Heart left ventricle (tissue), 16 donors: ENCODE data around the gene GRM3. TPM values are rescaled to one million over a fixed set of nuclear protein-coding genes. Genes with fewer than 3 reads are reported as not detected.

Experiments used
- ATAC-seq, 4 donors: fragments of 200-7000 bp; cut with Tn5 transposase; one replicate each; pipeline ENCODE4 v1.9.1; 2020 to 2022; ENCODE audit warnings: moderate library complexity in 4 of 4, mild to moderate bottlenecking in 3 of 4, moderate number of reproducible peaks in 1 of 4
- DNase-seq, 5 donors: peaks; one replicate each; pipeline ENCODE4 v3.0.0-alpha.2; 2020
- H3K27ac ChIP-seq, 12 donors: fragments of 200-600 bp; sonication (generic) in 4 of 12; one replicate each; pipeline versions ENCODE4 v1.5.0 to v1.8.0; 2016 to 2022; ENCODE audit warnings: mild to moderate bottlenecking in 2 of 12
- H3K27me3 ChIP-seq, 9 donors: fragments of 200-600 bp; sonication (generic) in 2 of 9; one replicate each; pipeline versions ENCODE4 v1.5.1 to v1.8.0; 2016 to 2022; ENCODE audit warnings: mild to moderate bottlenecking in 3 of 9
- H3K36me3 ChIP-seq, 9 donors: fragments of 200-600 bp; sonication (generic) in 2 of 9; one replicate each; pipeline versions ENCODE4 v1.5.0 to v1.8.0; 2018 to 2022; ENCODE audit warnings: mild to moderate bottlenecking in 2 of 9
- H3K4me1 ChIP-seq, 12 donors: fragments of 200-600 bp; sonication (generic) in 4 of 12; one replicate each; pipeline versions ENCODE4 v1.5.0 to v1.8.0; 2016 to 2022; ENCODE audit warnings: mild to moderate bottlenecking in 3 of 12
- H3K4me3 ChIP-seq, 12 donors: fragments of 200-600 bp; sonication (generic) in 4 of 12; one replicate each; pipeline versions ENCODE4 v1.5.0 to v1.8.0; 2017 to 2022; ENCODE audit warnings: mild to moderate bottlenecking in 9 of 12, moderate library complexity in 4 of 12
- H3K9me3 ChIP-seq, 12 donors: fragments of 200-600 bp; sonication (generic) in 4 of 12; one replicate each; pipeline versions ENCODE4 v1.5.0 to v1.8.0; 2016 to 2022; ENCODE audit warnings: mild to moderate bottlenecking in 1 of 12
- POLR2A ChIP-seq, 2 donors: fragments of 450-650 bp; IDR thresholded peaks; one replicate each; pipeline ENCODE4 v1.6.1; 2017; ENCODE audit warnings: antibody characterized with exemption in 2 of 2, mild to moderate bottlenecking in 2 of 2, moderate library complexity in 2 of 2
- whole genome bisulfite sequencing, 4 donors: extraction: QIAGEN DNeasy Blood & Tissue Kit in 2 of 4; methylation state at CpG; one replicate each; pipeline versions ENCODE4 v1.1.5 to v1.1.7; 2013 to 2018; 5-methylcytosine and 5-hydroxymethylcytosine counted together
- intact Hi-C, 10 donors: fragments of 100-400 bp; cut with DNase I; formaldehyde crosslinking; loops; one replicate each; pipeline versions ENCODE4 v1.11.1 to v1.14.2; 2022
- polyA plus RNA-seq, 2 donors: library from polyadenylated mRNA; stranded (reverse); fragments of 200-250 nt; gene quantifications; one replicate each; pipeline ENCODE4 v1.2.3, GENCODE V29; 2013
- total RNA-seq, 9 donors: library from RNA; depleted of rRNA in 2 of 9; stranded (reverse); fragments of >200 nt in 2 of 9; fragmentation: NEBNext Ultra II Directional in 3 of 9; extraction: Animal tissue kit (Norgen Biotek cat#: 25700) in 3 of 9; gene quantifications; one replicate each; pipeline versions ENCODE4 v1.1.0 to v1.2.4, GENCODE V29; 2016 to 2023
- TF ChIP-seq, protein P1 (sequence below), 12 donors: fragments of 200-600 bp; sonication (generic) in 4 of 12; IDR thresholded peaks; one replicate each; pipeline versions ENCODE4 v1.5.0 to v1.8.0; 2018 to 2022; ENCODE audit warnings: antibody characterized with exemption in 12 of 12, mild to moderate bottlenecking in 5 of 12
- donor health status: ischemic (EF 13 %, LVEDD 7.1; RV severe dilation, severe dysfunction).
- donor health status: healthy with polysubstance abuse.
- donor health status: DM: no; HTN: yes; CAD: no.
- donor health status: DM: no; HTN: no; CAD: no.
- donor health status: ischemic (EF 25% LVEDD 6.9; RV normal size, moderate dysfunction).
- donor health status: ischemic (EF 25% LVEDD 5.7; RV mildly dilated, moderate dysfunction).
- donor health status: healthy.
- donor health status: DM: yes; HTN: yes; CAD: no.
- donor health status: ischemic (EF 35%, LVEDD 5.7; RV mildly dilated, moderate dysfunction).
- donor health status: nonischemic (EF 11% LVEDD 7.7; RV severe dilation, severe dysfunction).
- donor health status: DM: yes; HTN: yes; CAD: no.
- donor health status: PGD.
- donor health status: ischemic (EF 29% LVEDD 5.4; RV normal size, mild dysfunction).
- donor health status: nonischemic (EF 23%, LVEDD 6.1; RV moderate dilation, normal function).

The GRM3 gene
- total and polyA plus RNA-seq, 11 donors = 0.03 to 0.73 TPM; not detected in 9

DNA sequence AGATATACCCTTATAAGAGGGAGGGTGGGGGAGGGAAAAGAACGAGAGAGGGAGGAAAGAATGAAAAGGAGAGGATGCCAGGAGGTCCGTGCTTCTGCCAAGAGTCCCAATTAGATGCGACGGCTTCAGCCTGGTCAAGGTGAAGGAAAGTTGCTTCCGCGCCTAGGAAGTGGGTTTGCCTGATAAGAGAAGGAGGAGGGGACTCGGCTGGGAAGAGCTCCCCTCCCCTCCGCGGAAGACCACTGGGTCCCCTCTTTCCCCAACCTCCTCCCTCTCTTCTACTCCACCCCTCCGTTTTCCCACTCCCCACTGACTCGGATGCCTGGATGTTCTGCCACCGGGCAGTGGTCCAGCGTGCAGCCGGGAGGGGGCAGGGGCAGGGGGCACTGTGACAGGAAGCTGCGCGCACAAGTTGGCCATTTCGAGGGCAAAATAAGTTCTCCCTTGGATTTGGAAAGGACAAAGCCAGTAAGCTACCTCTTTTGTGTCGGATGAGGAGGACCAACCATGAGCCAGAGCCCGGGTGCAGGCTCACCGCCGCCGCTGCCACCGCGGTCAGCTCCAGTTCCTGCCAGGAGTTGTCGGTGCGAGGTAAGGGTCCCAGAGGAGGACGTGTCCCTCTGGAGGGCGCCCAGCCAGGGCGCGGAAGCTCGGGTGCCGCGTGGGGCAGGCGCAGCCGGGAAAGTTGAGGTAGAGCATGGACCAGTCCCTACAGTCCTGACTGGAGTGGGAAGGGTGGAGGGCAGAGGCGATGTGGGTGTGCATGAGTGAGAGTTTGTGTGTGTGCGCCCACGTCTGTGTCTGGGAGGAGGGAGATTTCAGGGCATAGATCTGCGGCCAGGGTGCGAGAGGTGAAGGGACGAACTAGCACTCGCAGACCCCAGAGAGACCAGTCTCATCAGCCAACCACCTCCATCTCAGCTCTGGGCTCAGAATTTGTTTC is 844 bp downstream of the GRM3 start:
- intact Hi-C loops = no loop called here
- ATAC-seq = peak in 1 of 4 donors; percentile 29
- DNase-seq = no peak
- Histone ChIP-seq H3K27me3 (peaks cover 0 to 58% (median 26%) of the 10 kb centered on the region in 9 donors), H3K27ac (no peak overlapping the region), H3K9me3 (no peaks in the 10 kb centered on the region), H3K36me3 (no peaks in the 10 kb centered on the region), H3K4me1 (peaks cover 0 to 20% (median 6%) of the 10 kb centered on the region in 12 donors), H3K4me3 (peak overlapping the region in 11 of 12 donors; percentile 12 to 42 (median 25))
- 1 to 4% (median 2%) methylated on average over 32 to 42 of the region's 42 CpGs for WGBS, 4 donors
- TF ChIP-seq, protein P1, sequence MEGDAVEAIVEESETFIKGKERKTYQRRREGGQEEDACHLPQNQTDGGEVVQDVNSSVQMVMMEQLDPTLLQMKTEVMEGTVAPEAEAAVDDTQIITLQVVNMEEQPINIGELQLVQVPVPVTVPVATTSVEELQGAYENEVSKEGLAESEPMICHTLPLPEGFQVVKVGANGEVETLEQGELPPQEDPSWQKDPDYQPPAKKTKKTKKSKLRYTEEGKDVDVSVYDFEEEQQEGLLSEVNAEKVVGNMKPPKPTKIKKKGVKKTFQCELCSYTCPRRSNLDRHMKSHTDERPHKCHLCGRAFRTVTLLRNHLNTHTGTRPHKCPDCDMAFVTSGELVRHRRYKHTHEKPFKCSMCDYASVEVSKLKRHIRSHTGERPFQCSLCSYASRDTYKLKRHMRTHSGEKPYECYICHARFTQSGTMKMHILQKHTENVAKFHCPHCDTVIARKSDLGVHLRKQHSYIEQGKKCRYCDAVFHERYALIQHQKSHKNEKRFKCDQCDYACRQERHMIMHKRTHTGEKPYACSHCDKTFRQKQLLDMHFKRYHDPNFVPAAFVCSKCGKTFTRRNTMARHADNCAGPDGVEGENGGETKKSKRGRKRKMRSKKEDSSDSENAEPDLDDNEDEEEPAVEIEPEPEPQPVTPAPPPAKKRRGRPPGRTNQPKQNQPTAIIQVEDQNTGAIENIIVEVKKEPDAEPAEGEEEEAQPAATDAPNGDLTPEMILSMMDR (IDR thresholded peaks at IDR 0.05) = no peak
- no peak for TF ChIP-seq POLR2A (IDR thresholded peaks at IDR 0.05)

DNA sequence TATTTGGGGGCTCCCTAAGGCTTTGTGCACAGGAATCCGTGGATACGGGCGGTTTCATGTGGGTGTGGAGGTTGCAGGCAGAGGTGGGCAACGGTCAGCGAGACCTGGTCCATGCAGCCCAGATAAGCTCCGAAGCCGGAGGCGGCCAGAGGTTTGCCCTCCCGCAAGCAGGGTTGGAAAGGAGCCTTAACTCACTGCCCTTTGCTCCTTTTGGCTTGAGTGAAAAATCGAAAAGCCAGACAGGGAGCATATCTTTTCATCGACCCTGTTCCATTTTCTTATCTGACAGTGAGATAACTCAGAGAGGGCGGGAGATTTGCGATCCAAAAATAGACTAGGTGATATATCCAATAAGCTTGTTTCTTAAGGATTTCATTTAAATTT is 1.5 kb downstream of the GRM3 start:
- no peak for DNase-seq
- H3K27ac ChIP-seq = no peak overlapping the region
- no peak for ATAC-seq
- H3K9me3 ChIP-seq = no peaks in the 10 kb centered on the region
- intact Hi-C loops = no loop called here
- peaks cover 0 to 20% (median 6%) of the 10 kb centered on the region in 12 donors for H3K4me1 ChIP-seq
- peak overlapping the region in 2 of 12 donors; percentile 34 to 42 for H3K4me3 ChIP-seq
- 7 to 20% (median 13%) methylated on average over 13 of the region's 13 CpGs for WGBS, 4 donors
- TF ChIP-seq, protein P1 (IDR thresholded peaks at IDR 0.05) = no peak
- no peaks in the 10 kb centered on the region for H3K36me3 ChIP-seq
- peaks cover 0 to 58% (median 26%) of the 10 kb centered on the region in 9 donors for H3K27me3 ChIP-seq

DNA sequence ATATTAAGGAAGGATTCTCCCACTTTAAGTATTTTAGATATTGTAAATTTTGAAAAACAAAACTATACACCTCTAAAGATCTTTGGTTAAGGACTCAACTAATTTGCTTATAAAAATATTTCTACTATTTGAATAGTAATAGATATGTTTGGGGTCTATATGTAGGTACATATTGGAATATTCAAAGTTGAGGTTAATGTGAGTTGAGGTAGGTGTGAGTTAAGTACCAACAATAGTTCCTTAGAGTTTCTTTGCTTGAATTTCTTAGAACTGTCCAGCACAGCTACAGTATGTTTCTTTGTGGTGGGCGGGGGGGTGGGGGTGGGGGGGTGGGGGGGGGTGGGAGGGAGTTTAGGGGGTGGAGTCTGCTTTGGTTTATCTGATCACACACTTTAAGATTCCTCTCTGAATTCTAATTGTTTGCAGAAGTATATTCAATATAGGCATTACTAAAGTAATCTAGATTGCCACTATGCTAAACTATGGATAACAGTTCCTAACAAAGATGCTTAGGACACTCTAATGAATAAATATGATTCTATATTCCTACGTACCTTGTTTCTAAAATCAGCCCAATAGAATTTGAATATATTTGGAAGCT is 2.1 kb downstream of the GRM3 start:
- Histone ChIP-seq H3K27ac (no peak overlapping the region), H3K4me1 (peaks cover 0 to 20% (median 6%) of the 10 kb centered on the region in 12 donors), H3K9me3 (no peaks in the 10 kb centered on the region), H3K36me3 (no peaks in the 10 kb centered on the region), H3K27me3 (peaks cover 0 to 57% (median 26%) of the 10 kb centered on the region in 9 donors), H3K4me3 (no peak overlapping the region)
- DNase-seq = no peak
- no peak for TF ChIP-seq POLR2A (IDR thresholded peaks at IDR 0.05)
- TF ChIP-seq, protein P1 (IDR thresholded peaks at IDR 0.05) = no peak
- 44 to 65% (median 55%) methylated on average over 2 of the region's 2 CpGs for WGBS, 4 donors
- intact Hi-C loops = no loop called here
- no peak for ATAC-seq
